Ovary (tissue), 3 donors: ENCODE results near the gene PLCL1.

ENCODE experiments used
- EP300 ChIP-seq: sonication (generic); formaldehyde crosslinking; IDR thresholded peaks from one replicate; pipeline ENCODE4 v1.6.1; 2017; ENCODE audit warnings: antibody characterized with exemption
- POLR2A ChIP-seq: fragments of 450-650 bp; IDR thresholded peaks from one replicate; pipeline ENCODE4 v1.6.1; 2017; ENCODE audit warnings: antibody characterized with exemption, mild to moderate bottlenecking, moderate library complexity
- TF ChIP-seq, protein P1 (sequence below), 3 donors: fragments of 450-650 bp in 2 of 3; fragments of 200-600 bp in 1 of 3; IDR thresholded peaks; one replicate each; pipeline versions ENCODE4 v1.5.1 to v1.8.0; 2016 to 2022; ENCODE audit warnings: antibody characterized with exemption in 3 of 3, mild to moderate bottlenecking in 1 of 3
- donor health status: DM: no; HTN: no; CAD: no.

- TF ChIP-seq, protein P1, sequence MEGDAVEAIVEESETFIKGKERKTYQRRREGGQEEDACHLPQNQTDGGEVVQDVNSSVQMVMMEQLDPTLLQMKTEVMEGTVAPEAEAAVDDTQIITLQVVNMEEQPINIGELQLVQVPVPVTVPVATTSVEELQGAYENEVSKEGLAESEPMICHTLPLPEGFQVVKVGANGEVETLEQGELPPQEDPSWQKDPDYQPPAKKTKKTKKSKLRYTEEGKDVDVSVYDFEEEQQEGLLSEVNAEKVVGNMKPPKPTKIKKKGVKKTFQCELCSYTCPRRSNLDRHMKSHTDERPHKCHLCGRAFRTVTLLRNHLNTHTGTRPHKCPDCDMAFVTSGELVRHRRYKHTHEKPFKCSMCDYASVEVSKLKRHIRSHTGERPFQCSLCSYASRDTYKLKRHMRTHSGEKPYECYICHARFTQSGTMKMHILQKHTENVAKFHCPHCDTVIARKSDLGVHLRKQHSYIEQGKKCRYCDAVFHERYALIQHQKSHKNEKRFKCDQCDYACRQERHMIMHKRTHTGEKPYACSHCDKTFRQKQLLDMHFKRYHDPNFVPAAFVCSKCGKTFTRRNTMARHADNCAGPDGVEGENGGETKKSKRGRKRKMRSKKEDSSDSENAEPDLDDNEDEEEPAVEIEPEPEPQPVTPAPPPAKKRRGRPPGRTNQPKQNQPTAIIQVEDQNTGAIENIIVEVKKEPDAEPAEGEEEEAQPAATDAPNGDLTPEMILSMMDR (IDR thresholded peaks at IDR 0.05), result no peak
- TF ChIP-seq POLR2A, result no peak
- no peak for TF ChIP-seq EP300
These were observed 196.0 kb downstream of the PLCL1 start for GRCh38 chr2:198000417-198000816.
